ENCODE measurements around the gene GRM7. TPM values are rescaled to one million over a fixed set of nuclear protein-coding genes. Genes with fewer than 3 reads are reported as not detected.

The GRM7 gene
- total and polyA plus RNA-seq, 9 of the 15 experiments (the other 6 are each of a cell fraction or from before 2014, with no cell fraction given), result not detected

- DNase-seq (ENCODE audit: extremely low read depth in 1 of 4, low spot score in 3 of 4) (peak in 1 of 4 experiments; percentile 5), ATAC-seq (no peak), FAIRE-seq (no peak)
- no peaks in the 10 kb centered on the region for H3K4me1 ChIP-seq (replicated peaks in 1 of 2; ENCODE audit: control insufficient read depth in 2 of 2, insufficient read depth in 2 of 2, low read length in 2 of 2)
- CTCF ChIA-PET (ENCODE audit: low intra/inter-chr PET ratio), result no interaction called here
- no peak overlapping the region for H3K9ac ChIP-seq (ENCODE audit: insufficient read depth in 1 of 2, low read depth in 2 of 2, low read length in 2 of 2)
- H3K9me1 ChIP-seq (ENCODE audit: control insufficient read depth, insufficient read depth, low read length), result no peaks in the 10 kb centered on the region
- POLR2A ChIA-PET, result no interaction called here
- no peak overlapping the region for H3K4me2 ChIP-seq (ENCODE audit: insufficient read depth, low read length)
- no peak for TF ChIP-seq SMARCB1 (IDR thresholded peaks at IDR 0.05; ENCODE audit: insufficient read length, low read depth)
- TF ChIP-seq ZNF140 (CRISPR knock-in tag; IDR thresholded peaks at IDR 0.05), result no peak
- TF ChIP-seq BACH1 (tag; IDR thresholded peaks at IDR 0.05), result no peak
- TF ChIP-seq ZNF212 (CRISPR knock-in tag; IDR thresholded peaks at IDR 0.05), result no peak
- TF ChIP-seq NFIC (IDR thresholded peaks at IDR 0.05), result peak; percentile 62
- no peak for TF ChIP-seq DIDO1 (tag; IDR thresholded peaks at IDR 0.05; ENCODE audit: low read depth)
- TF ChIP-seq NCOA2 (IDR thresholded peaks at IDR 0.05; ENCODE audit: partially characterized antibody in 2 of 2), result no peak
- H3K9me3 ChIP-seq (replicated peaks; ENCODE audit: control insufficient read depth, insufficient read depth, low read depth, low read length), result no peaks in the 10 kb centered on the region; the same call in 1 of the 2 replicates
- H3K27ac ChIP-seq (ENCODE audit: extremely low read depth, low read depth, low read length), result no peak overlapping the region
- no peaks in the 10 kb centered on the region for H3K79me2 ChIP-seq (ENCODE audit: control insufficient read depth, insufficient read depth, low read length)
- intact Hi-C loops (cut with micrococcal nuclease), result no loop called here
- 0% methylated on average over 3 of the region's 3 CpGs for WGBS (ENCODE audit: insufficient coverage, low coverage, missing lambda C conversion rate)
- H4K20me1 ChIP-seq (replicated peaks; ENCODE audit: control insufficient read depth, insufficient read depth, low read length), result no peaks in the 10 kb centered on the region
- no peaks in the 10 kb centered on the region for H3K36me3 ChIP-seq (ENCODE audit: control insufficient read depth, insufficient read depth, low read length)
- H3K27me3 ChIP-seq (ENCODE audit: control insufficient read depth in 2 of 2, insufficient read depth in 2 of 2, low read length in 2 of 2), result no peaks in the 10 kb centered on the region
- no peak overlapping the region for H2AFZ ChIP-seq (ENCODE audit: low read depth, low read length)
- no TSS peak for BruUV-seq (replicated peaks)
- in situ Hi-C loops (cut with MboI), result no loop called here
- no peak overlapping the region for H3K4me3 ChIP-seq
Observed at GRCh38 chr3:7710284-7710683, 849.4 kb downstream of the GRM7 start.

DNA sequence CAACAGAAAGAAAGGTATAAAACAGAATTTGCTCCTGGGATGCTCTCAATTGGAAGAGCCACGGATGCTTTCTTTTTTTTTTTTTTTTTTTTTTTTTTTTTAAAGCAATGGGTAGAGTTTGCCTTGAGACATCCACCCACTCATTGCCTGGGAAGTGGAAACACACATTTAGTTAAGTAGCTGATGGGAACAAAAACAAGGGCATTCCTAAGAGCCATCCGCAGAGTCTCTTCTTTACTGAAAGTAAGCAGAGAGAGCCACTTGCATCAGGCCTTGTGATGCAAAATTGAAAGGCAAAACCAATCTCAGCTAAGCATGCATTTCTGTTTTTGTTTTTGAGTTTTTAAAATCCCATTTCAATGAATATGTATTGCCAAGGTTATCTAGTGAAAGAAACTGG, 852.8 kb downstream of the GRM7 start:
- Histone ChIP-seq H4K20me1 (replicated peaks; ENCODE audit: control insufficient read depth, insufficient read depth, low read length) (no peaks in the 10 kb centered on the region), H3K27ac (ENCODE audit: extremely low read depth, low read depth, low read length) (no peak overlapping the region), H3K79me2 (ENCODE audit: control insufficient read depth, insufficient read depth, low read length) (no peaks in the 10 kb centered on the region), H3K4me2 (ENCODE audit: insufficient read depth, low read length) (no peak overlapping the region), H3K9me3 (replicated peaks; ENCODE audit: control insufficient read depth, insufficient read depth, low read depth, low read length) (peaks cover 2% of the 10 kb centered on the region; the same call in 1 of the 2 replicates), H3K9me1 (ENCODE audit: control insufficient read depth, insufficient read depth, low read length) (no peaks in the 10 kb centered on the region), H3K27me3 (ENCODE audit: control insufficient read depth in 2 of 2, insufficient read depth in 2 of 2, low read length in 2 of 2) (no peaks in the 10 kb centered on the region), H3K9ac (ENCODE audit: insufficient read depth in 1 of 2, low read depth in 2 of 2, low read length in 2 of 2) (no peak overlapping the region), H3K4me1 (replicated peaks in 1 of 2; ENCODE audit: control insufficient read depth in 2 of 2, insufficient read depth in 2 of 2, low read length in 2 of 2) (no peaks in the 10 kb centered on the region), H3K36me3 (ENCODE audit: control insufficient read depth, insufficient read depth, low read length) (no peaks in the 10 kb centered on the region), H2AFZ (ENCODE audit: low read depth, low read length) (no peak overlapping the region), H3K4me3 (no peak overlapping the region)
- intact Hi-C loops (cut with micrococcal nuclease), result no loop called here
- CTCF ChIA-PET (ENCODE audit: low intra/inter-chr PET ratio), result no interaction called here
- WGBS (ENCODE audit: insufficient coverage, low coverage, missing lambda C conversion rate), result 0% methylated on average over 2 of the region's 2 CpGs
- ATAC-seq (no peak), DNase-seq (ENCODE audit: extremely low read depth in 1 of 4, low spot score in 3 of 4) (no peak), FAIRE-seq (no peak)
- POLR2A ChIA-PET, result no interaction called here
- TF ChIP-seq PHF8 (IDR thresholded peaks at IDR 0.05; ENCODE audit: borderline replicate concordance, low read length) (0 out of 2 replicates have a peak, but pooled peaks have one; percentile 12), SP2 (IDR thresholded peaks at IDR 0.05; ENCODE audit: extremely low read depth, low read depth, low read length, poor library complexity, severe bottlenecking) (no peak), MBD2 (IDR thresholded peaks at IDR 0.05; ENCODE audit: borderline replicate concordance, low read depth) (no peak)
- no TSS peak for BruUV-seq (replicated peaks)
- in situ Hi-C loops (cut with MboI), result no loop called here

All from K562 (cell line).